GM23338 (cell line): ENCODE measurements around the gene ANKRD2. TPM values are rescaled to one million over a fixed set of nuclear protein-coding genes. Genes with fewer than 3 reads are reported as not detected.

Source experiments
- ATAC-seq: fragments of 200-7000 bp; cut with Tn5 transposase; 3 replicates; pipeline ENCODE4 v1.9.1; 2020
- DNase-seq: peaks from one replicate; pipeline ENCODE4 v3.0.0-alpha.2; 2015; ENCODE audit warnings: low spot score
- H2AFZ ChIP-seq: fragments of 200-600 bp; sonication (generic); 2 replicates; pipeline ENCODE4 v1.8.0; 2016; ENCODE audit warnings: antibody characterized with exemption, mild to moderate bottlenecking, moderate library complexity
- H3F3A ChIP-seq: fragments of 200-600 bp; sonication (generic); replicated peaks from 2 replicates; pipeline ENCODE4 v1.8.0; 2017; ENCODE audit warnings: antibody characterized with exemption, mixed run types, low read depth
- H3K27ac ChIP-seq: fragments of 200-600 bp; sonication (generic); 2 replicates; pipeline ENCODE4 v1.6.1; 2016; ENCODE audit warnings: low read depth
- H3K27me3 ChIP-seq: fragments of 200-600 bp; sonication (generic); 2 replicates; pipeline ENCODE4 v1.8.0; 2016; ENCODE audit warnings: mild to moderate bottlenecking, mixed run types, moderate library complexity; ENCODE audit not compliant: insufficient read depth
- H3K36me3 ChIP-seq: fragments of 200-600 bp; sonication (generic); 2 replicates; pipeline ENCODE4 v1.8.0; 2016; ENCODE audit warnings: mild to moderate bottlenecking; ENCODE audit not compliant: insufficient read depth
- H3K4me1 ChIP-seq: fragments of 200-600 bp; sonication (generic); 2 replicates; pipeline ENCODE4 v1.8.0; 2016; ENCODE audit warnings: mild to moderate bottlenecking, moderate library complexity; ENCODE audit not compliant: insufficient read depth
- H3K4me2 ChIP-seq: fragments of 200-600 bp; sonication (generic); 2 replicates; pipeline ENCODE4 v1.7.1; 2017; ENCODE audit warnings: mixed run types
- H3K4me3 ChIP-seq: fragments of 200-600 bp; sonication (generic); 2 replicates; pipeline ENCODE4 v1.6.1; 2016; ENCODE audit warnings: mixed run types
- H3K79me2 ChIP-seq: fragments of 200-600 bp; sonication (generic); replicated peaks from 2 replicates; pipeline ENCODE4 v1.8.0; 2017; ENCODE audit warnings: mild to moderate bottlenecking; ENCODE audit not compliant: insufficient read depth
- H3K9me2 ChIP-seq: fragments of 200-600 bp; sonication (generic); 2 replicates; pipeline ENCODE4 v1.8.0; 2017; ENCODE audit not compliant: insufficient read depth
- H4K20me1 ChIP-seq: fragments of 200-600 bp; sonication (generic); replicated peaks from 2 replicates; pipeline ENCODE4 v1.8.0; 2017; ENCODE audit warnings: mild to moderate bottlenecking; ENCODE audit not compliant: insufficient read depth
- H3K27ac Mint-ChIP-seq: 2 replicates; pipeline ENCODE4 v1.8.0; 2020; ENCODE audit warnings: inconsistent platforms, mild to moderate bottlenecking, moderate library complexity, mixed read lengths
- H3K27me3 Mint-ChIP-seq: 3 replicates; pipeline ENCODE4 v1.8.0; 2022; ENCODE audit warnings: low read depth, mild to moderate bottlenecking, moderate library complexity, mixed read lengths, inconsistent platforms; ENCODE audit not compliant: insufficient read depth, poor library complexity
- H3K36me3 Mint-ChIP-seq: 3 replicates; pipeline ENCODE4 v1.8.0; 2021; ENCODE audit warnings: low read depth, mild to moderate bottlenecking, inconsistent platforms, moderate library complexity, mixed read lengths
- H3K4me1 Mint-ChIP-seq: 3 replicates; pipeline ENCODE4 v1.8.0; 2020; ENCODE audit warnings: mild to moderate bottlenecking, inconsistent platforms, mixed read lengths
- H3K4me3 Mint-ChIP-seq: 3 replicates; pipeline ENCODE4 v1.8.0; 2021; ENCODE audit warnings: moderate library complexity, mild to moderate bottlenecking, inconsistent platforms, mixed read lengths
- H3K9me3 Mint-ChIP-seq: 3 replicates; pipeline ENCODE4 v1.8.0; 2020; ENCODE audit warnings: moderate library complexity, mild to moderate bottlenecking, inconsistent platforms, mixed read lengths
- CREB1 ChIP-seq: fragments of 250-450 bp; sonication (Bioruptor Pico); IDR thresholded peaks from 2 replicates; pipeline ENCODE4 v1.5.0; 2020; ENCODE audit warnings: low read depth, mild to moderate bottlenecking, moderate library complexity
- CTCF ChIP-seq, 2 experiments: fragments of 200-600 bp in 1 of 2; sonication (generic) in 1 of 2; conservative IDR thresholded peaks; 2 replicates each; pipeline versions ENCODE4 v1.5.1 to v1.6.1; 2016 to 2017; ENCODE audit warnings: antibody characterized with exemption in 2 of 2, low read depth in 2 of 2, mild to moderate bottlenecking in 2 of 2, moderate library complexity in 1 of 2
- ETS1 ChIP-seq: IDR thresholded peaks from 2 replicates; pipeline ENCODE4 v1.6.1; 2016; ENCODE audit warnings: antibody characterized with exemption
- EZH2 ChIP-seq: fragments of 200-600 bp; sonication (generic); IDR thresholded peaks from one replicate; pipeline ENCODE4 v1.8.0; 2017; ENCODE audit warnings: antibody characterized with exemption, mild to moderate bottlenecking, low read depth; ENCODE audit not compliant: unreplicated experiment
- EZH2phosphoT487 ChIP-seq: fragments of 200-600 bp; sonication (generic); IDR thresholded peaks from one replicate; pipeline ENCODE4 v1.8.1; 2018; ENCODE audit warnings: antibody characterized with exemption; ENCODE audit not compliant: unreplicated experiment
- JUNB ChIP-seq: IDR thresholded peaks from one replicate; pipeline ENCODE4 v1.6.1; 2016; ENCODE audit warnings: antibody characterized with exemption; ENCODE audit not compliant: unreplicated experiment
- NANOG ChIP-seq: IDR thresholded peaks from 2 replicates; pipeline ENCODE4 v1.6.1; 2016; ENCODE audit warnings: antibody characterized with exemption, borderline replicate concordance
- POLR2AphosphoS5 ChIP-seq: IDR thresholded peaks from 2 replicates; pipeline ENCODE4 v1.6.1; 2016; ENCODE audit warnings: antibody characterized with exemption, low read depth
- REST ChIP-seq: IDR thresholded peaks from one replicate; pipeline ENCODE4 v1.6.1; 2018; ENCODE audit warnings: antibody characterized with exemption; ENCODE audit not compliant: unreplicated experiment
- STAT1 ChIP-seq: IDR thresholded peaks from one replicate; pipeline ENCODE4 v1.6.1; 2016; ENCODE audit warnings: antibody characterized with exemption; ENCODE audit not compliant: unreplicated experiment
- ZNF114 ChIP-seq: fragments of 250-450 bp; sonication (Bioruptor Pico); IDR thresholded peaks from 2 replicates; pipeline ENCODE4 v1.5.0; 2020; ENCODE audit warnings: mild to moderate bottlenecking, moderate library complexity
- ZNF331 ChIP-seq: fragments of 250-450 bp; sonication (Bioruptor Pico); IDR thresholded peaks from 2 replicates; pipeline ENCODE4 v1.5.0; 2020; ENCODE audit warnings: low read depth, mild to moderate bottlenecking, moderate library complexity
- polyA plus RNA-seq: library from polyadenylated mRNA; unstranded; fragments of >200 nt; fragmentation: Nextera tagmentation; extraction: Ambion mirVana; gene quantifications from 2 replicates; pipeline ENCODE4 v1.2.1, GENCODE V29; 2016
- total RNA-seq: library from RNA; depleted of rRNA; stranded (reverse); fragments of >200 nt; shearing (Covaris generic); gene quantifications from 2 replicates; pipeline ENCODE4 v1.2.3, GENCODE V29; 2014
- TF ChIP-seq, protein P1 (sequence below): fragments of 250-450 bp; sonication (Bioruptor Pico); IDR thresholded peaks from 2 replicates; pipeline ENCODE4 v1.5.0; 2020; ENCODE audit warnings: mild to moderate bottlenecking, moderate library complexity

Gene ANKRD2
- total and polyA plus RNA-seq, 2 experiments from 2014 or later: not detected

DNA sequence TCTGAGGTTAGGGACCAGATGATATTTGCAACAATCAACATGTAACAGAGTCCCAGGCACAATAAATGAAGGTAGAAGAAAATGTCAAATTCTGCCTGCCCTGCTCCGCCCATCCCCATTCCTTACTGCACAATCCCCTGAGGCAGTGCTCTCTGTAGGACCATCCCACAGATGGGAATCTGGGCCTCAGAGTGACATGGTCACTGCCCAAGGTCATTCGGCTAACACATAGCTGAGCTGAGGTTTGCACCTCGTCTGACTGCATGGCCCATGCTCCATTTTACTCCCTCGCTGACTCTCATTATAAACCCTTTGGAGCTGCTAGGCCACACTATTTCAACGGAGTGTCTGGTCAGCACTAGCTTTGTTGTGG is 12.8 kb downstream of the ANKRD2 start:
- no peak overlapping the region for H2AFZ ChIP-seq
- H4K20me1 ChIP-seq: no peaks in the 10 kb centered on the region
- ATAC-seq: no peak
- H3K4me1 ChIP-seq: peaks cover 3% of the 10 kb centered on the region
- H3K9me3 Mint-ChIP-seq: no peaks in the 10 kb centered on the region
- no peaks in the 10 kb centered on the region for H3K79me2 ChIP-seq
- H3K27ac Mint-ChIP-seq: no peak overlapping the region
- H3K4me1 Mint-ChIP-seq: peaks cover 10% of the 10 kb centered on the region; the same call in 2 of the 3 replicates
- H3K9me2 ChIP-seq: no peaks in the 10 kb centered on the region
- H3K27me3 Mint-ChIP-seq: peaks cover 12% of the 10 kb centered on the region
- H3F3A ChIP-seq: no peaks in the 10 kb centered on the region
- no peaks in the 10 kb centered on the region for H3K36me3 Mint-ChIP-seq
- no peak overlapping the region for H3K4me2 ChIP-seq
- TF ChIP-seq CREB1 (CRISPR knock-in tag) (no peak), EZH2 (no peak), CTCF (conservative IDR thresholded peaks at IDR 0.05; ENCODE audit: low read depth in 2 of 2) (no peak), REST (no peak), STAT1 (no peak), JUNB (no peak), NANOG (no peak), POLR2AphosphoS5 (no peak), ZNF114 (CRISPR knock-in tag) (no peak), ZNF331 (no peak), EZH2phosphoT487 (no peak), ETS1 (no peak)
- TF ChIP-seq, protein P1, sequence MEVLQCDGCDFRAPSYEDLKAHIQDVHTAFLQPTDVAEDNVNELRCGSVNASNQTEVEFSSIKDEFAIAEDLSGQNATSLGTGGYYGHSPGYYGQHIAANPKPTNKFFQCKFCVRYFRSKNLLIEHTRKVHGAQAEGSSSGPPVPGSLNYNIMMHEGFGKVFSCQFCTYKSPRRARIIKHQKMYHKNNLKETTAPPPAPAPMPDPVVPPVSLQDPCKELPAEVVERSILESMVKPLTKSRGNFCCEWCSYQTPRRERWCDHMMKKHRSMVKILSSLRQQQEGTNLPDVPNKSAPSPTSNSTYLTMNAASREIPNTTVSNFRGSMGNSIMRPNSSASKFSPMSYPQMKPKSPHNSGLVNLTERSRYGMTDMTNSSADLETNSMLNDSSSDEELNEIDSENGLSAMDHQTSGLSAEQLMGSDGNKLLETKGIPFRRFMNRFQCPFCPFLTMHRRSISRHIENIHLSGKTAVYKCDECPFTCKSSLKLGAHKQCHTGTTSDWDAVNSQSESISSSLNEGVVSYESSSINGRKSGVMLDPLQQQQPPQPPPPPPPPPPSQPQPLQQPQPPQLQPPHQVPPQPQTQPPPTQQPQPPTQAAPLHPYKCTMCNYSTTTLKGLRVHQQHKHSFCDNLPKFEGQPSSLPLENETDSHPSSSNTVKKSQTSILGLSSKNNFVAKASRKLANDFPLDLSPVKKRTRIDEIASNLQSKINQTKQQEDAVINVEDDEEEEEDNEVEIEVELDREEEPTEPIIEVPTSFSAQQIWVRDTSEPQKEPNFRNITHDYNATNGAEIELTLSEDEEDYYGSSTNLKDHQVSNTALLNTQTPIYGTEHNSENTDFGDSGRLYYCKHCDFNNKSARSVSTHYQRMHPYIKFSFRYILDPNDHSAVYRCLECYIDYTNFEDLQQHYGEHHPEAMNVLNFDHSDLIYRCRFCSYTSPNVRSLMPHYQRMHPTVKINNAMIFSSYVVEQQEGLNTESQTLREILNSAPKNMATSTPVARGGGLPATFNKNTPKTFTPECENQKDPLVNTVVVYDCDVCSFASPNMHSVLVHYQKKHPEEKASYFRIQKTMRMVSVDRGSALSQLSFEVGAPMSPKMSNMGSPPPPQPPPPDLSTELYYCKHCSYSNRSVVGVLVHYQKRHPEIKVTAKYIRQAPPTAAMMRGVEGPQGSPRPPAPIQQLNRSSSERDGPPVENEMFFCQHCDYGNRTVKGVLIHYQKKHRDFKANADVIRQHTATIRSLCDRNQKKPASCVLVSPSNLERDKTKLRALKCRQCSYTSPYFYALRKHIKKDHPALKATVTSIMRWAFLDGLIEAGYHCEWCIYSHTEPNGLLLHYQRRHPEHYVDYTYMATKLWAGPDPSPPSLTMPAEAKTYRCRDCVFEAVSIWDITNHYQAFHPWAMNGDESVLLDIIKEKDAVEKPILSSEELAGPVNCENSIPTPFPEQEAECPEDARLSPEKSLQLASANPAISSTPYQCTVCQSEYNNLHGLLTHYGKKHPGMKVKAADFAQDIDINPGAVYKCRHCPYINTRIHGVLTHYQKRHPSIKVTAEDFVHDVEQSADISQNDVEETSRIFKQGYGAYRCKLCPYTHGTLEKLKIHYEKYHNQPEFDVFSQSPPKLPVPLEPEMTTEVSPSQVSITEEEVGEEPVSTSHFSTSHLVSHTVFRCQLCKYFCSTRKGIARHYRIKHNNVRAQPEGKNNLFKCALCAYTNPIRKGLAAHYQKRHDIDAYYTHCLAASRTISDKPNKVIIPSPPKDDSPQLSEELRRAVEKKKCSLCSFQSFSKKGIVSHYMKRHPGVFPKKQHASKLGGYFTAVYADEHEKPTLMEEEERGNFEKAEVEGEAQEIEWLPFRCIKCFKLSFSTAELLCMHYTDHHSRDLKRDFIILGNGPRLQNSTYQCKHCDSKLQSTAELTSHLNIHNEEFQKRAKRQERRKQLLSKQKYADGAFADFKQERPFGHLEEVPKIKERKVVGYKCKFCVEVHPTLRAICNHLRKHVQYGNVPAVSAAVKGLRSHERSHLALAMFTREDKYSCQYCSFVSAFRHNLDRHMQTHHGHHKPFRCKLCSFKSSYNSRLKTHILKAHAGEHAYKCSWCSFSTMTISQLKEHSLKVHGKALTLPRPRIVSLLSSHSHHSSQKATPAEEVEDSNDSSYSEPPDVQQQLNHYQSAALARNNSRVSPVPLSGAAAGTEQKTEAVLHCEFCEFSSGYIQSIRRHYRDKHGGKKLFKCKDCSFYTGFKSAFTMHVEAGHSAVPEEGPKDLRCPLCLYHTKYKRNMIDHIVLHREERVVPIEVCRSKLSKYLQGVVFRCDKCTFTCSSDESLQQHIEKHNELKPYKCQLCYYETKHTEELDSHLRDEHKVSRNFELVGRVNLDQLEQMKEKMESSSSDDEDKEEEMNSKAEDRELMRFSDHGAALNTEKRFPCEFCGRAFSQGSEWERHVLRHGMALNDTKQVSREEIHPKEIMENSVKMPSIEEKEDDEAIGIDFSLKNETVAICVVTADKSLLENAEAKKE (CRISPR knock-in tag): no peak
- H3K4me3 ChIP-seq: no peak overlapping the region
- H3K36me3 ChIP-seq: no peaks in the 10 kb centered on the region
- no peak for DNase-seq
- H3K27ac ChIP-seq: no peak overlapping the region
- H3K27me3 ChIP-seq: no peaks in the 10 kb centered on the region
- no peak overlapping the region; the same call in 2 of the 3 replicates for H3K4me3 Mint-ChIP-seq
